Pancreas (tissue), 10 donors: ENCODE measurements around the gene RAB4B. TPM values are rescaled to one million over a fixed set of nuclear protein-coding genes. Genes with fewer than 3 reads are reported as not detected.
"Not testable (repeated sequence)": the region's sequence is repeated elsewhere in the genome, so short reads cannot be mapped to it uniquely, and the experiment has no call there.

ENCODE experiments used
- ATAC-seq, 4 donors: fragments of 200-7000 bp; cut with Tn5 transposase; one replicate each; pipeline versions ENCODE4 v1.8.0 to v1.9.1; 2020; ENCODE audit warnings: mild to moderate bottlenecking in 4 of 4, moderate library complexity in 4 of 4
- DNase-seq, 6 donors: peaks; one replicate each; pipeline ENCODE4 v3.0.0-alpha.2; 2020
- FAIRE-seq: peaks from 2 replicates; lab custom pipeline; 2012; peaks lifted over from hg19 to GRCh38; lab: Jason Lieb, UNC
- H3K27ac ChIP-seq, 4 donors: fragments of 200-600 bp; sonication (generic); 1 replicate in 3 of 4; 2 replicates in 1 of 4; pipeline versions ENCODE4 v1.5.0 to v1.8.0; 2020
- H3K27me3 ChIP-seq, 4 donors: fragments of 200-600 bp; one replicate each; pipeline ENCODE4 v1.8.0; 2021
- H3K36me3 ChIP-seq, 3 donors: fragments of 200-600 bp; sonication (generic) in 1 of 3; one replicate each; pipeline versions ENCODE4 v1.5.0 to v1.8.0; 2020 to 2021
- H3K4me1 ChIP-seq, 3 donors: fragments of 200-600 bp; one replicate each; pipeline ENCODE4 v1.8.0; 2021
- H3K4me3 ChIP-seq, 4 donors: fragments of 200-600 bp; sonication (generic) in 2 of 4; one replicate each; pipeline versions ENCODE4 v1.5.0 to v1.8.0; 2020 to 2021
- H3K9me3 ChIP-seq, 4 donors: fragments of 200-600 bp; one replicate each; pipeline ENCODE4 v1.8.0; 2021
- CTCF ChIP-seq, 4 donors: fragments of 200-600 bp; sonication (generic) in 3 of 4; IDR thresholded peaks; one replicate each; pipeline versions ENCODE4 v1.5.0 to v1.8.0; 2021; ENCODE audit warnings: antibody characterized with exemption in 4 of 4
- WGBS, 2 donors: extraction: QIAGEN DNeasy Blood & Tissue Kit; methylation state at CpG; one replicate each; pipeline ENCODE4 v1.1.7; 2013; 5-methylcytosine and 5-hydroxymethylcytosine counted together
- intact Hi-C, 3 donors: fragments of 100-400 bp; cut with DNase I; formaldehyde crosslinking; loops; one replicate each; pipeline versions ENCODE4 v1.11.1 to v1.14.2; 2022
- polyA plus RNA-seq, 2 donors: library from polyadenylated mRNA; stranded (reverse); fragments of 200-250 nt; gene quantifications; one replicate each; pipeline ENCODE4 v1.2.3, GENCODE V29; 2013
- total RNA-seq, 6 donors: library from RNA; stranded (reverse); fragmentation: NEBNext Ultra II Directional in 4 of 6; extraction: Animal tissue kit (Norgen Biotek cat#: 25700) in 4 of 6; gene quantifications; one replicate each; pipeline versions ENCODE4 v1.2.1 to v1.2.4, GENCODE V29; 2021 to 2023
- donor health status: healthy with polysubstance abuse.
- donor health status: DM: no; HTN: no; CAD: no; lungs with moderate emphysema.
- donor health status: DM: no; HTN: no; CAD: no.
- donor health status: control.
- donor health status: control.
- donor health status: Bipolar disorder and iron deficiency.
- donor health status: DM: yes; HTN: yes; CAD: no.
- donor health status: DM: no; HTN: no; CAD: no.
- donor health status: DM: no; HTN: no; CAD: no.
- donor health status: DM: yes; HTN: yes; CAD: no.

The RAB4B gene
- total and polyA plus RNA-seq, 8 donors, result 5.0 to 45.8 (median 10.5) TPM

- no peak overlapping the region for H3K4me3 ChIP-seq
- ATAC-seq (no peak), FAIRE-seq (no peak), DNase-seq (peak in 1 of 6 donors; percentile 50)
- no peaks in the 10 kb centered on the region for H3K4me1 ChIP-seq
- H3K27ac ChIP-seq, result no peak overlapping the region
- no peaks in the 10 kb centered on the region for H3K27me3 ChIP-seq
- peaks cover 16 to 78% (median 54%) of the 10 kb centered on the region in 3 donors for H3K36me3 ChIP-seq
- intact Hi-C loops, result no loop called here
- no peaks in the 10 kb centered on the region for H3K9me3 ChIP-seq
- no peak for TF ChIP-seq CTCF (IDR thresholded peaks at IDR 0.05)
- WGBS, 2 donors, result 91 to 95% methylated on average over 17 of the region's 17 CpGs
Measured at GRCh38 chr19:40762754-40763470, 15.1 kb upstream of the RAB4B start.

- H3K27me3 ChIP-seq, result no peaks in the 10 kb centered on the region
- no peak for DNase-seq
- H3K27ac ChIP-seq, result no peak overlapping the region
- no peak overlapping the region for H3K4me3 ChIP-seq
- ATAC-seq, result no peak
- H3K9me3 ChIP-seq, result no peaks in the 10 kb centered on the region
- WGBS, 2 donors, result 92 to 94% methylated on average over 7 of the region's 7 CpGs
- TF ChIP-seq CTCF (IDR thresholded peaks at IDR 0.05), result no peak
- no peak for FAIRE-seq
- intact Hi-C loops, result no loop called here
- H3K36me3 ChIP-seq, result peaks cover 16 to 72% (median 54%) of the 10 kb centered on the region in 3 donors
- H3K4me1 ChIP-seq, result no peaks in the 10 kb centered on the region
Measured at GRCh38 chr19:40763526-40763925, 14.5 kb upstream of the RAB4B start.

GRCh38 chr19:40763963-40764362, 14.1 kb upstream of the RAB4B start:
- TF ChIP-seq CTCF (IDR thresholded peaks at IDR 0.05), result no peak
- 89 to 91% methylated on average over 10 of the region's 10 CpGs for WGBS, 2 donors
- Histone ChIP-seq H3K36me3 (peaks cover 16 to 67% (median 54%) of the 10 kb centered on the region in 3 donors), H3K27ac (no peak overlapping the region), H3K27me3 (no peaks in the 10 kb centered on the region), H3K4me3 (no peak overlapping the region), H3K4me1 (no peaks in the 10 kb centered on the region), H3K9me3 (no peaks in the 10 kb centered on the region)
- ATAC-seq (no peak), FAIRE-seq (no peak), DNase-seq (no peak)
- intact Hi-C loops, result no loop called here

- H3K4me3 ChIP-seq, H3K4me1 ChIP-seq, ATAC-seq, FAIRE-seq, H3K27ac ChIP-seq, H3K9me3 ChIP-seq, H3K27me3 ChIP-seq, DNase-seq, intact Hi-C loops: not testable (repeated sequence)
- 96 to 98% methylated on average over 13 of the region's 13 CpGs for WGBS, 2 donors
- peaks cover 11 to 45% (median 39%) of the 10 kb centered on the region in 3 donors for H3K36me3 ChIP-seq
Measured at GRCh38 chr19:40766385-40766784, 11.7 kb upstream of the RAB4B start.

- no peak for TF ChIP-seq CTCF (IDR thresholded peaks at IDR 0.05)
- DNase-seq (no peak), FAIRE-seq (no peak), ATAC-seq (no peak)
- 80 to 84% methylated on average over 5 of the region's 5 CpGs for WGBS, 2 donors
- H3K4me1 ChIP-seq, result no peaks in the 10 kb centered on the region
- no peaks in the 10 kb centered on the region for H3K27me3 ChIP-seq
- no peak overlapping the region for H3K4me3 ChIP-seq
- no peaks in the 10 kb centered on the region for H3K9me3 ChIP-seq
- no peak overlapping the region for H3K27ac ChIP-seq
- intact Hi-C loops, result no loop called here
- peaks cover 0 to 21% (median 18%) of the 10 kb centered on the region in 3 donors for H3K36me3 ChIP-seq
Measured at GRCh38 chr19:40768869-40769268, 9.2 kb upstream of the RAB4B start.

- H3K27ac ChIP-seq, H3K4me1 ChIP-seq, ATAC-seq, DNase-seq, H3K4me3 ChIP-seq, FAIRE-seq, H3K36me3 ChIP-seq, intact Hi-C loops, H3K9me3 ChIP-seq, H3K27me3 ChIP-seq: not testable (repeated sequence)
- WGBS, 2 donors, result 88 to 93% methylated on average over 10 of the region's 10 CpGs
Measured at GRCh38 chr19:40771101-40771862, 6.8 kb upstream of the RAB4B start.
